H9 (cell line): ENCODE data around the gene GPR108. TPM values are rescaled to one million over a fixed set of nuclear protein-coding genes. Genes with fewer than 3 reads are reported as not detected.

Source experiments
- DNase-seq: peaks from one replicate; pipeline ENCODE4 v3.0.0-alpha.2; 2017
- H2AFZ ChIP-seq: one replicate; pipeline ENCODE4 v1.6.1; 2013; ENCODE audit warnings: mild to moderate bottlenecking, low read length, control low read depth, moderate library complexity
- H2AK5ac ChIP-seq: 2 replicates; pipeline ENCODE4 v1.6.1; 2013; ENCODE audit warnings: low read length, control low read depth, mixed read lengths; ENCODE audit not compliant: insufficient read length
- H2BK120ac ChIP-seq: one replicate; pipeline ENCODE4 v1.6.1; 2013; ENCODE audit warnings: low read depth, mild to moderate bottlenecking, low read length, control low read depth, inconsistent platforms; ENCODE audit not compliant: poor library complexity, severe bottlenecking
- H2BK12ac ChIP-seq: 2 replicates; pipeline ENCODE4 v1.6.1; 2013; ENCODE audit warnings: low read length, control low read depth, mixed read lengths, low read depth; ENCODE audit not compliant: insufficient read length
- H2BK15ac ChIP-seq: 2 replicates; pipeline ENCODE4 v1.6.1; 2013; ENCODE audit warnings: low read depth, low read length, control low read depth
- H2BK20ac ChIP-seq: one replicate; pipeline ENCODE4 v1.6.1; 2013; ENCODE audit warnings: low read depth, mild to moderate bottlenecking, low read length, control low read depth, inconsistent platforms; ENCODE audit not compliant: poor library complexity, severe bottlenecking
- H2BK5ac ChIP-seq: 2 replicates; pipeline ENCODE4 v1.6.1; 2013; ENCODE audit warnings: low read length, control low read depth, mixed read lengths; ENCODE audit not compliant: insufficient read length
- H3K14ac ChIP-seq: 2 replicates; pipeline ENCODE4 v1.6.1; 2013; ENCODE audit warnings: low read length, control low read depth; ENCODE audit not compliant: insufficient read depth
- H3K18ac ChIP-seq: 2 replicates; pipeline ENCODE4 v1.6.1; 2013; ENCODE audit warnings: low read depth, mild to moderate bottlenecking, mixed read lengths, low read length, control low read depth; ENCODE audit not compliant: insufficient read length
- H3K23ac ChIP-seq: 2 replicates; pipeline ENCODE4 v1.6.1; 2013; ENCODE audit warnings: low read length, control low read depth, mixed read lengths, low read depth; ENCODE audit not compliant: insufficient read length
- H3K23me2 ChIP-seq: 2 replicates; pipeline ENCODE4 v1.6.1; 2013; ENCODE audit warnings: low read depth, mild to moderate bottlenecking, mixed read lengths, low read length, control low read depth; ENCODE audit not compliant: insufficient read length, poor library complexity, severe bottlenecking
- H3K27ac ChIP-seq: 2 replicates; pipeline ENCODE4 v1.5.1; 2013; ENCODE audit warnings: low read length, control low read depth, mixed read lengths, low read depth; ENCODE audit not compliant: insufficient read length
- H3K27me3 ChIP-seq: 2 replicates; pipeline ENCODE4 v1.6.1; 2013; ENCODE audit warnings: low read length, control low read depth, inconsistent platforms; ENCODE audit not compliant: insufficient read depth
- H3K4ac ChIP-seq: 2 replicates; pipeline ENCODE4 v1.6.1; 2013; ENCODE audit warnings: low read depth, mild to moderate bottlenecking, control low read depth, inconsistent platforms, low read length, moderate library complexity
- H3K4me1 ChIP-seq: 2 replicates; pipeline ENCODE4 v1.6.1; 2013; ENCODE audit warnings: low read length, control low read depth, inconsistent platforms; ENCODE audit not compliant: insufficient read depth
- H3K4me2 ChIP-seq: 2 replicates; pipeline ENCODE4 v1.6.1; 2013; ENCODE audit warnings: low read length, control low read depth, mixed read lengths; ENCODE audit not compliant: insufficient read length, insufficient read depth
- H3K56ac ChIP-seq: 2 replicates; pipeline ENCODE4 v1.6.1; 2013; ENCODE audit warnings: low read depth, mild to moderate bottlenecking, mixed read lengths, low read length, control low read depth; ENCODE audit not compliant: insufficient read length
- H3K79me1 ChIP-seq: 2 replicates; pipeline ENCODE4 v1.6.1; 2013; ENCODE audit warnings: low read depth, mild to moderate bottlenecking, moderate library complexity, low read length, control low read depth, inconsistent platforms; ENCODE audit not compliant: insufficient read depth, poor library complexity, severe bottlenecking
- H3K79me2 ChIP-seq: 2 replicates; pipeline ENCODE4 v1.6.1; 2013; ENCODE audit warnings: low read length, control low read depth, inconsistent platforms; ENCODE audit not compliant: insufficient read depth
- H3K9ac ChIP-seq: 2 replicates; pipeline ENCODE4 v1.6.1; 2013; ENCODE audit warnings: low read length, control low read depth, mixed read lengths; ENCODE audit not compliant: insufficient read length; ENCODE audit errors: extremely low read depth
- H3K9me3 ChIP-seq: one replicate; pipeline ENCODE4 v1.6.1; 2013; ENCODE audit warnings: low read depth, low read length, inconsistent platforms; ENCODE audit not compliant: control insufficient read depth
- H3T11ph ChIP-seq: one replicate; pipeline ENCODE4 v1.6.1; 2013; ENCODE audit warnings: mild to moderate bottlenecking, low read length, control low read depth, inconsistent platforms
- H4K20me1 ChIP-seq: one replicate; pipeline ENCODE4 v1.6.1; 2013; ENCODE audit not compliant: control insufficient read depth, insufficient read length, insufficient read depth
- H4K5ac ChIP-seq: 2 replicates; pipeline ENCODE4 v1.6.1; 2013; ENCODE audit warnings: low read depth, mild to moderate bottlenecking, mixed read lengths, low read length, control low read depth; ENCODE audit not compliant: insufficient read length
- H4K8ac ChIP-seq: replicated peaks from 2 replicates; pipeline ENCODE4 v1.6.1; 2013; ENCODE audit warnings: low read length, control low read depth, mixed read lengths, low read depth; ENCODE audit not compliant: insufficient read length
- H4K91ac ChIP-seq: 2 replicates; pipeline ENCODE4 v1.6.1; 2013; ENCODE audit warnings: low read depth, mild to moderate bottlenecking, moderate library complexity, mixed read lengths, low read length, control low read depth; ENCODE audit not compliant: insufficient read length
- H3K27ac Mint-ChIP-seq, 3 experiments: 2 replicates in 2 of 3; 3 replicates in 1 of 3; pipeline ENCODE4 v1.8.0; 2020 to 2021; ENCODE audit warnings: mixed read lengths in 3 of 3, mild to moderate bottlenecking in 1 of 3, moderate library complexity in 1 of 3
- H3K27me3 Mint-ChIP-seq: 2 replicates; pipeline ENCODE4 v1.8.0; 2021; ENCODE audit warnings: low read depth, mild to moderate bottlenecking, moderate library complexity, mixed read lengths
- H3K36me3 Mint-ChIP-seq, 3 experiments: 2 replicates in 2 of 3; 3 replicates in 1 of 3; pipeline ENCODE4 v1.8.0; 2020 to 2021; ENCODE audit warnings: low read depth in 3 of 3, mixed read lengths in 3 of 3; ENCODE audit not compliant: insufficient read depth in 1 of 3
- H3K4me1 Mint-ChIP-seq, 2 experiments: 2 replicates each; pipeline ENCODE4 v1.8.0; 2020; ENCODE audit warnings: mixed read lengths in 2 of 2
- H3K4me3 Mint-ChIP-seq, 2 experiments: 2 replicates in 1 of 2; 3 replicates in 1 of 2; pipeline ENCODE4 v1.8.0; 2020 to 2021; ENCODE audit warnings: mild to moderate bottlenecking in 2 of 2, mixed read lengths in 2 of 2, moderate library complexity in 1 of 2
- H3K9me3 Mint-ChIP-seq, 2 experiments: 2 replicates in 1 of 2; 3 replicates in 1 of 2; pipeline ENCODE4 v1.8.0; 2020; ENCODE audit warnings: mild to moderate bottlenecking in 2 of 2, mixed read lengths in 2 of 2, moderate library complexity in 1 of 2
- WGBS: extraction: QIAGEN DNeasy Blood & Tissue Kit; methylation state at CpG from one replicate; pipeline ENCODE4 v1.1.7; 2013; ENCODE audit warnings: missing lambda C conversion rate, low lambda C conversion rate, mixed read lengths; ENCODE audit not compliant: insufficient read length; ENCODE audit errors: extremely low coverage; 5-methylcytosine and 5-hydroxymethylcytosine counted together
- total RNA-seq: library from RNA; stranded (reverse); gene quantifications from 2 replicates; pipeline ENCODE4 v1.2.1, GENCODE V29; 2021
- TF ChIP-seq, protein P1 (sequence below): fragments of 200-600 bp; sonication (generic); conservative IDR thresholded peaks from 3 replicates; pipeline ENCODE4 v1.8.0; 2021; ENCODE audit warnings: antibody characterized with exemption, mild to moderate bottlenecking

Gene GPR108
- total RNA-seq, 1 experiment from 2014 or later = 38.2 TPM

DNA sequence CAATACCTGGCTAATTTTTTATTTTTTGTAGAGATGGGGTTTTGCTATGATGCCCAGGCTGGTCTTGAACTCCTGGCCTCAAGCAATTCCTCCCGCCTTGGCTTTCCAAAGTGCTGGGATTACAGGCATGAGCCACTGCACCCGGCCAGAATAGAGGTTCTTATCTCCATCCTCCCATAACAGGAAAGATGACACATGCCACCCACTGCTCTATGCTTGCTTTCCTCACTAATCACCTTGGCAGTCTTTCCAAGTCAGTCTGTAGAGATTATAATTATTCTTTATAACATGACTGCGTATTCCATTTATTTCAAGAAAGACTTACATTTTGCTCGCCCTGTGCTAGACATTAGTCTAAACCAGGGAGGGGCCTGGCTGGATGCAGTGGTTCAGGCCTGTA, 41.8 kb upstream of the GPR108 start:
- Histone ChIP-seq H3K56ac (no peak overlapping the region), H3K79me2 (no peaks in the 10 kb centered on the region), H3K23me2 (no peaks in the 10 kb centered on the region), H3K4ac (no peak overlapping the region), H2BK15ac (no peak overlapping the region), H2BK5ac (no peak overlapping the region), H2BK20ac (no peak overlapping the region), H4K5ac (no peak overlapping the region), H3K14ac (no peak overlapping the region), H3K27me3 (no peaks in the 10 kb centered on the region), H3K27ac (no peak overlapping the region), H2BK120ac (no peak overlapping the region), H2AK5ac (no peak overlapping the region), H3K4me1 (no peaks in the 10 kb centered on the region), H2AFZ (no peak overlapping the region), H4K91ac (no peak overlapping the region), H2BK12ac (no peak overlapping the region), H4K8ac (no peak overlapping the region), H3K18ac (no peak overlapping the region), H3T11ph (no peak overlapping the region), H3K9ac (no peak overlapping the region), H3K9me3 (no peaks in the 10 kb centered on the region), H3K4me2 (no peak overlapping the region), H3K23ac (no peak overlapping the region), H3K79me1 (no peaks in the 10 kb centered on the region), H4K20me1 (no peaks in the 10 kb centered on the region)
- no CpG with 5 or more reads among the region's 4 CpGs for WGBS
- H3K4me3 Mint-ChIP-seq = no peak overlapping the region
- peaks cover 5% of the 10 kb centered on the region for H3K27me3 Mint-ChIP-seq
- no peak overlapping the region for H3K27ac Mint-ChIP-seq
- H3K36me3 Mint-ChIP-seq = no peaks in the 10 kb centered on the region
- peaks cover 3 to 48% of the 10 kb centered on the region in 2 experiments; a peak in 4 of 5 replicates for H3K9me3 Mint-ChIP-seq
- no peak for DNase-seq
- H3K4me1 Mint-ChIP-seq = no peaks in the 10 kb centered on the region
- TF ChIP-seq, protein P1, sequence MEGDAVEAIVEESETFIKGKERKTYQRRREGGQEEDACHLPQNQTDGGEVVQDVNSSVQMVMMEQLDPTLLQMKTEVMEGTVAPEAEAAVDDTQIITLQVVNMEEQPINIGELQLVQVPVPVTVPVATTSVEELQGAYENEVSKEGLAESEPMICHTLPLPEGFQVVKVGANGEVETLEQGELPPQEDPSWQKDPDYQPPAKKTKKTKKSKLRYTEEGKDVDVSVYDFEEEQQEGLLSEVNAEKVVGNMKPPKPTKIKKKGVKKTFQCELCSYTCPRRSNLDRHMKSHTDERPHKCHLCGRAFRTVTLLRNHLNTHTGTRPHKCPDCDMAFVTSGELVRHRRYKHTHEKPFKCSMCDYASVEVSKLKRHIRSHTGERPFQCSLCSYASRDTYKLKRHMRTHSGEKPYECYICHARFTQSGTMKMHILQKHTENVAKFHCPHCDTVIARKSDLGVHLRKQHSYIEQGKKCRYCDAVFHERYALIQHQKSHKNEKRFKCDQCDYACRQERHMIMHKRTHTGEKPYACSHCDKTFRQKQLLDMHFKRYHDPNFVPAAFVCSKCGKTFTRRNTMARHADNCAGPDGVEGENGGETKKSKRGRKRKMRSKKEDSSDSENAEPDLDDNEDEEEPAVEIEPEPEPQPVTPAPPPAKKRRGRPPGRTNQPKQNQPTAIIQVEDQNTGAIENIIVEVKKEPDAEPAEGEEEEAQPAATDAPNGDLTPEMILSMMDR = no peak
